ENCODE data around the gene LOXL1. TPM values are rescaled to one million over a fixed set of nuclear protein-coding genes. Genes with fewer than 3 reads are reported as not detected.

LOXL1 gene
- polyA plus RNA-seq, 1 of the 3 experiments (the other 2 are of a cell fraction), result 50.3 TPM

DNA sequence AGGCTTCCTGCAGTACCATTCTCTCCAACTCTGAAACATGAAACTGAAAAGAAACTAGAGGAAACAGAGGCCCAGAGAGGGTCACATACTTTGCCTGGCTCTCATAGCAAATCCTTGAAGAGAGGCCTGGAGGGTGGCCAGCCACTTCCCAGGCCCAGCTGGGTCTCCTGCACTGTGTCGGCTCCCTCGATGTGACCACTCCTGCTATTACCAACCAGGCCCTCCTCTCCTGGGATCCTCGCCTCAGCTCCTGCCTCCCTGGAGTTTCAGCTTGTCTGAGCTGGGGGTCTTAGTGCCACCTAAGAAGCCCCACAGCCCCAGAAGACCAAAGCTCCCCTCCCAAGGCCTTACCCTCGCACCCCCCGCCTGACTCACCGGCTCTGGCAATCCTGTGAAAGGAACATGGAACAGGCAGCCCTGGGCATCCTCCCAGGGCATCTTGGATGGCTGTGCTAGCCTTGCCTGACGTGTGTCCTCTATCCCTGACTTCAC, 4.6 kb downstream of the LOXL1 start (continued):
- TF ChIP-seq POLR2AphosphoS5 (IDR thresholded peaks at IDR 0.05; ENCODE audit: low read depth, low read length) (no peak), GABPA (IDR thresholded peaks at IDR 0.05; ENCODE audit: low read depth) (no peak), EP300 (IDR thresholded peaks at IDR 0.05; ENCODE audit: borderline replicate concordance in 1 of 2, low read depth in 1 of 2, low read length in 1 of 2) (no peak), JUND (IDR thresholded peaks at IDR 0.05) (peak; percentile 23; the same call in 1 of the 2 replicates), FOXM1 (IDR thresholded peaks at IDR 0.05; ENCODE audit: low read depth) (no peak), MEF2A (IDR thresholded peaks at IDR 0.05; ENCODE audit: borderline replicate concordance, low read depth) (no peak), NRF1 (IDR thresholded peaks at IDR 0.05; ENCODE audit: low read depth, low read length) (0 out of 2 replicates have a peak, but pooled peaks have one; percentile 8), CHD2 (IDR thresholded peaks at IDR 0.05; ENCODE audit: low read length, partially characterized antibody) (no peak), FOSL2 (IDR thresholded peaks at IDR 0.05; ENCODE audit: borderline replicate concordance, low read depth) (peak; percentile 60; the same call in 1 of the 2 replicates), MXI1 (IDR thresholded peaks at IDR 0.05; ENCODE audit: low read depth, low read length) (no peak)
- TF ChIP-seq, protein P1, sequence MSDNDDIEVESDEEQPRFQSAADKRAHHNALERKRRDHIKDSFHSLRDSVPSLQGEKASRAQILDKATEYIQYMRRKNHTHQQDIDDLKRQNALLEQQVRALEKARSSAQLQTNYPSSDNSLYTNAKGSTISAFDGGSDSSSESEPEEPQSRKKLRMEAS (IDR thresholded peaks at IDR 0.05; ENCODE audit: low read depth), result no peak

DNA sequence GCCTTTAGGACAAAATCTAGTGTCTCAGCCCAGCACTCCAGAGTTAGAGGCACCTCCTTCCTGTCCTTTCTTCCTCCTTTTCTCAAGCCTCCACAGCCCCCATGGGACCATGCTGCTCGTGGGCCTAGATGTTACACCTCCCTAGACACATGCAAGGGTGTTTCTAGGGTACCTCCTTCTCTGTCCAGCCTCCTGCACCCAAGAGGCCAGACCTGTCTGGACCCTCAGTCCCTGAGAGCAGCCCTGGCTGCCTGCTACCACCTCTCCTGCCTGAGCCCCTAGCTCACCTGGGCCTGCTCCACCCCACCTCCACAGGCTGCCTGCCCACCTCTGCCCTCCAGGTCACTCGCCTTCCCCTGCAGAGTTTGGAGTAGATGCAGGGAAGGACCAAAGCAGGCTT, 5.2 kb downstream of the LOXL1 start:
- Histone ChIP-seq H3K36me3 (replicated peaks in 1 of 2; ENCODE audit: control insufficient read depth in 1 of 2, insufficient read depth in 2 of 2, low read length in 1 of 2) (no peaks in the 10 kb centered on the region), H3K4me2 (0 out of 2 replicates have a peak overlapping the region, but pooled peaks have one; percentile 20), H3K9ac (peak overlapping the region; percentile 73), H3K9me3 (no peaks in the 10 kb centered on the region), H3F3A (replicated peaks; ENCODE audit: insufficient read depth) (peaks cover 20% of the 10 kb centered on the region), H3K27ac (ENCODE audit: low read depth in 2 of 2, low read length in 1 of 2) (peak overlapping the region in 1 of 2 experiments; percentile 98; a peak in 2 of 4 replicates), H2AFZ (ENCODE audit: low read depth) (no peak overlapping the region), H3K27me3 (ENCODE audit: insufficient read depth) (no peaks in the 10 kb centered on the region), H4K20me1 (ENCODE audit: insufficient read depth) (no peaks in the 10 kb centered on the region), H3K9me2 (no peaks in the 10 kb centered on the region), H3K4me3 (ENCODE audit: low read depth in 2 of 2, low read length in 1 of 2) (no peak overlapping the region), H3K4me1 (ENCODE audit: control insufficient read depth in 1 of 2, insufficient read depth in 2 of 2, low read depth in 1 of 2, low read length in 1 of 2) (peaks cover 27 to 58% of the 10 kb centered on the region in 2 experiments), H3K79me2 (ENCODE audit: insufficient read depth) (peaks cover 51% of the 10 kb centered on the region)
- POLR2A ChIA-PET, result no interaction called here
- TF ChIP-seq, protein P2, sequence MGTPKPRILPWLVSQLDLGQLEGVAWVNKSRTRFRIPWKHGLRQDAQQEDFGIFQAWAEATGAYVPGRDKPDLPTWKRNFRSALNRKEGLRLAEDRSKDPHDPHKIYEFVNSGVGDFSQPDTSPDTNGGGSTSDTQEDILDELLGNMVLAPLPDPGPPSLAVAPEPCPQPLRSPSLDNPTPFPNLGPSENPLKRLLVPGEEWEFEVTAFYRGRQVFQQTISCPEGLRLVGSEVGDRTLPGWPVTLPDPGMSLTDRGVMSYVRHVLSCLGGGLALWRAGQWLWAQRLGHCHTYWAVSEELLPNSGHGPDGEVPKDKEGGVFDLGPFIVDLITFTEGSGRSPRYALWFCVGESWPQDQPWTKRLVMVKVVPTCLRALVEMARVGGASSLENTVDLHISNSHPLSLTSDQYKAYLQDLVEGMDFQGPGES (IDR thresholded peaks at IDR 0.05; ENCODE audit: low read depth, low read length), result no peak
- TF ChIP-seq FOXM1 (IDR thresholded peaks at IDR 0.05; ENCODE audit: low read depth) (no peak), MXI1 (IDR thresholded peaks at IDR 0.05; ENCODE audit: low read depth, low read length) (no peak), RAD21 (IDR thresholded peaks at IDR 0.05; ENCODE audit: low read length) (no peak), MEF2A (IDR thresholded peaks at IDR 0.05; ENCODE audit: borderline replicate concordance, low read depth) (no peak), RXRA (IDR thresholded peaks at IDR 0.05; ENCODE audit: borderline replicate concordance, low read depth) (no peak), ELF1 (IDR thresholded peaks at IDR 0.05) (no peak), YY1 (IDR thresholded peaks at IDR 0.05; ENCODE audit: low read depth) (no peak), EZH2phosphoT487 (IDR thresholded peaks at IDR 0.05; ENCODE audit: borderline replicate concordance, low read depth) (no peak), RCOR1 (IDR thresholded peaks at IDR 0.05; ENCODE audit: low read length) (no peak), TEAD4 (IDR thresholded peaks at IDR 0.05; ENCODE audit: borderline replicate concordance, insufficient read depth) (no peak), EP300 (IDR thresholded peaks at IDR 0.05; ENCODE audit: borderline replicate concordance in 1 of 2, low read depth in 1 of 2, low read length in 1 of 2) (no peak), TAF1 (IDR thresholded peaks at IDR 0.05; ENCODE audit: borderline replicate concordance, low read depth, low read length) (no peak)
- TF ChIP-seq, protein P3, sequence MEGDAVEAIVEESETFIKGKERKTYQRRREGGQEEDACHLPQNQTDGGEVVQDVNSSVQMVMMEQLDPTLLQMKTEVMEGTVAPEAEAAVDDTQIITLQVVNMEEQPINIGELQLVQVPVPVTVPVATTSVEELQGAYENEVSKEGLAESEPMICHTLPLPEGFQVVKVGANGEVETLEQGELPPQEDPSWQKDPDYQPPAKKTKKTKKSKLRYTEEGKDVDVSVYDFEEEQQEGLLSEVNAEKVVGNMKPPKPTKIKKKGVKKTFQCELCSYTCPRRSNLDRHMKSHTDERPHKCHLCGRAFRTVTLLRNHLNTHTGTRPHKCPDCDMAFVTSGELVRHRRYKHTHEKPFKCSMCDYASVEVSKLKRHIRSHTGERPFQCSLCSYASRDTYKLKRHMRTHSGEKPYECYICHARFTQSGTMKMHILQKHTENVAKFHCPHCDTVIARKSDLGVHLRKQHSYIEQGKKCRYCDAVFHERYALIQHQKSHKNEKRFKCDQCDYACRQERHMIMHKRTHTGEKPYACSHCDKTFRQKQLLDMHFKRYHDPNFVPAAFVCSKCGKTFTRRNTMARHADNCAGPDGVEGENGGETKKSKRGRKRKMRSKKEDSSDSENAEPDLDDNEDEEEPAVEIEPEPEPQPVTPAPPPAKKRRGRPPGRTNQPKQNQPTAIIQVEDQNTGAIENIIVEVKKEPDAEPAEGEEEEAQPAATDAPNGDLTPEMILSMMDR (IDR thresholded peaks at IDR 0.05), result no peak
- DNase-seq, result no peak
- WGBS (ENCODE audit: low lambda C conversion rate), result 89% methylated on average over 2 of the region's 2 CpGs
- CTCF ChIA-PET, result interaction anchor here (1.0 to 1.4 kb wide), 2 partner anchors 14 to 15 kb away, joined by 3 read pairs; no protein-coding TSS in a partner anchor
